Thyroid gland (tissue), 4 donors: Measurements from ENCODE around the gene DYNC1H1.

Experiments
- POLR2A ChIP-seq, 2 donors: fragments of 450-650 bp; IDR thresholded peaks; one replicate each; pipeline ENCODE4 v1.6.1; 2017; ENCODE audit warnings: antibody characterized with exemption in 2 of 2, mild to moderate bottlenecking in 2 of 2, moderate library complexity in 1 of 2
- TF ChIP-seq, protein P1 (sequence below), 6 experiments: fragments of 200-600 bp in 3 of 6; fragments of 450-650 bp in 3 of 6; sonication (generic) in 3 of 6; IDR thresholded peaks; one replicate each; pipeline ENCODE4 v1.5.1; 2016 to 2019; ENCODE audit warnings: antibody characterized with exemption in 6 of 6, mild to moderate bottlenecking in 2 of 6, inconsistent platforms in 1 of 6, moderate library complexity in 1 of 6

DNA sequence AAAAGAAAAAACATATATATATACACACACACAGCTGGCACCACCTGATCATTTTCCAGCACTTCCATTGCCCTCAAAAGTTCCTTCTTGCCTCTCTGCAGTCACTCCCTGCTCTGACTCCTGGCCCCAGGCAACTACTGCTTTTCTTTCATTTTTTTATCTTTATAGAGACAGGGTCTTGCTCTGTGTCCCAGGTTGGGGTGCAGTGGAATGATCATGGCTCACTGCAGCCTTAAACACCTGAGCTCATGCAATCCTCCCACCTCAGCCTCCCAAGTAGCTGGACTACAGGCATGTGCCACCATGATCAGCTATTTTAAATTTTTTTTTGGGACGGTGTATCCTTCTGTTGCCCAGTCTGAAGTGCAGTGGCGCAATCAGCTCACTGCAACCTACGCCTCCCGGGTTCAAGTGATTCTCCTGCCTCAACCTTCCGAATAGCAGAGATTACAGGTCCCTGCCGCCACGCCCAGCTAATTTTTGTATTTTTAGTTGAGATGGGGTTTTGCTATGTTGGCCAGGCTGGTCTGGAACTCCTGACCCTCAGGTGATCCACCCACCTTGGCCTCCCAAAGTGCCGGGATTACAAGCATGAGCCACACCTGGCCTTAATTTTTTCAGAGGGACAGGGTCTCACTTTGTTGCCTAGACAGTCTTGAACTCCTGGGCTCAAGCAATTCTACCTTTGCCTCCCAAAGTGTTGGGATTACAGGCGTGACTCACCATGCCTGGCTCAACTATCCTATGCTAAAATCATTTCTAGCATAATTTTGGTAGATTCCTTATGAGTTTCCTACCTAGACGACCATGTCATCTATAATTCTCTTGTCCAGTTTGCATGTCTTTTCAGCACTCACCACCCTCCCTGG lies 114.7 kb downstream of the DYNC1H1 start:
- TF ChIP-seq, protein P1, sequence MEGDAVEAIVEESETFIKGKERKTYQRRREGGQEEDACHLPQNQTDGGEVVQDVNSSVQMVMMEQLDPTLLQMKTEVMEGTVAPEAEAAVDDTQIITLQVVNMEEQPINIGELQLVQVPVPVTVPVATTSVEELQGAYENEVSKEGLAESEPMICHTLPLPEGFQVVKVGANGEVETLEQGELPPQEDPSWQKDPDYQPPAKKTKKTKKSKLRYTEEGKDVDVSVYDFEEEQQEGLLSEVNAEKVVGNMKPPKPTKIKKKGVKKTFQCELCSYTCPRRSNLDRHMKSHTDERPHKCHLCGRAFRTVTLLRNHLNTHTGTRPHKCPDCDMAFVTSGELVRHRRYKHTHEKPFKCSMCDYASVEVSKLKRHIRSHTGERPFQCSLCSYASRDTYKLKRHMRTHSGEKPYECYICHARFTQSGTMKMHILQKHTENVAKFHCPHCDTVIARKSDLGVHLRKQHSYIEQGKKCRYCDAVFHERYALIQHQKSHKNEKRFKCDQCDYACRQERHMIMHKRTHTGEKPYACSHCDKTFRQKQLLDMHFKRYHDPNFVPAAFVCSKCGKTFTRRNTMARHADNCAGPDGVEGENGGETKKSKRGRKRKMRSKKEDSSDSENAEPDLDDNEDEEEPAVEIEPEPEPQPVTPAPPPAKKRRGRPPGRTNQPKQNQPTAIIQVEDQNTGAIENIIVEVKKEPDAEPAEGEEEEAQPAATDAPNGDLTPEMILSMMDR (IDR thresholded peaks at IDR 0.05) = no peak
- no peak for TF ChIP-seq POLR2A (IDR thresholded peaks at IDR 0.05)
